BE2C (cell line): ENCODE measurements around the gene INSYN2B.
A peak's percentile ranks its signal among the peaks of the same experiment; 100 is the strongest.

Experiments used
- DNase-seq: peaks from one replicate; pipeline ENCODE4 v3.0.0-alpha.2; 2020
- H3K27me3 ChIP-seq: fragments of 250-450 bp; sonication (Bioruptor Pico); 2 replicates; pipeline ENCODE4 v1.5.1; 2020; ENCODE audit warnings: mild to moderate bottlenecking
- H3K36me3 ChIP-seq: fragments of 250-450 bp; sonication (Bioruptor Pico); 2 replicates; pipeline ENCODE4 v1.5.1; 2020; ENCODE audit warnings: mild to moderate bottlenecking
- H3K4me1 ChIP-seq: fragments of 250-450 bp; sonication (Bioruptor Pico); 2 replicates; pipeline ENCODE4 v1.5.1; 2020
- H3K4me3 ChIP-seq: 2 replicates; pipeline ENCODE4 v1.5.1; 2011; ENCODE audit warnings: low read depth, low read length
- H3K9me3 ChIP-seq: fragments of 250-450 bp; sonication (Bioruptor Pico); 2 replicates; pipeline ENCODE4 v1.5.1; 2020
- TF ChIP-seq, protein P1 (sequence below): IDR thresholded peaks from 2 replicates; pipeline ENCODE4 v1.5.1; 2012; ENCODE audit warnings: mild to moderate bottlenecking, low read depth, low read length

INSYN2B gene

DNA sequence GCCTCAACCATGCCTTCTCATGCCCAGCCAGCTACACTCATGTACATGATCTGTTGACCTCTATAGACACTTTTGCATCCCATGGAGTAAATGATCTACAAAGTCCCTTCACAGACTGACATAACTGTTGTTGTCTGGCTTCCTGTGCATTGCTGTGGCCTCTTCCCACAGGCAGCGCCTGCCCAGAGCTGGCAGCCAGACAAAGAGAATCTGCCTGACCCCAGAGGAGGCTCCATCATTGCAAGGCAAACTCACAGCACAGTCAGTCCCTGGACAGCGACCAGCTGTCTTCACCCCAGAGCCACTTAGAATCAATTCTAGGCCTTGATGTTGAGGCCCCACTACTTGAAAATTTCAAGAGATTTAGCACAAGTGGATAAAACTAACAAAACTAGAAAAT is 65.5 kb downstream of the INSYN2B start:
- TF ChIP-seq, protein P1, sequence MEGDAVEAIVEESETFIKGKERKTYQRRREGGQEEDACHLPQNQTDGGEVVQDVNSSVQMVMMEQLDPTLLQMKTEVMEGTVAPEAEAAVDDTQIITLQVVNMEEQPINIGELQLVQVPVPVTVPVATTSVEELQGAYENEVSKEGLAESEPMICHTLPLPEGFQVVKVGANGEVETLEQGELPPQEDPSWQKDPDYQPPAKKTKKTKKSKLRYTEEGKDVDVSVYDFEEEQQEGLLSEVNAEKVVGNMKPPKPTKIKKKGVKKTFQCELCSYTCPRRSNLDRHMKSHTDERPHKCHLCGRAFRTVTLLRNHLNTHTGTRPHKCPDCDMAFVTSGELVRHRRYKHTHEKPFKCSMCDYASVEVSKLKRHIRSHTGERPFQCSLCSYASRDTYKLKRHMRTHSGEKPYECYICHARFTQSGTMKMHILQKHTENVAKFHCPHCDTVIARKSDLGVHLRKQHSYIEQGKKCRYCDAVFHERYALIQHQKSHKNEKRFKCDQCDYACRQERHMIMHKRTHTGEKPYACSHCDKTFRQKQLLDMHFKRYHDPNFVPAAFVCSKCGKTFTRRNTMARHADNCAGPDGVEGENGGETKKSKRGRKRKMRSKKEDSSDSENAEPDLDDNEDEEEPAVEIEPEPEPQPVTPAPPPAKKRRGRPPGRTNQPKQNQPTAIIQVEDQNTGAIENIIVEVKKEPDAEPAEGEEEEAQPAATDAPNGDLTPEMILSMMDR: no peak
- Histone ChIP-seq H3K27me3 (no peaks in the 10 kb centered on the region), H3K4me3 (no peak overlapping the region), H3K9me3 (no peaks in the 10 kb centered on the region), H3K4me1 (peaks cover 3% of the 10 kb centered on the region; the same call in 1 of the 2 replicates), H3K36me3 (no peaks in the 10 kb centered on the region)
- no peak for DNase-seq

DNA sequence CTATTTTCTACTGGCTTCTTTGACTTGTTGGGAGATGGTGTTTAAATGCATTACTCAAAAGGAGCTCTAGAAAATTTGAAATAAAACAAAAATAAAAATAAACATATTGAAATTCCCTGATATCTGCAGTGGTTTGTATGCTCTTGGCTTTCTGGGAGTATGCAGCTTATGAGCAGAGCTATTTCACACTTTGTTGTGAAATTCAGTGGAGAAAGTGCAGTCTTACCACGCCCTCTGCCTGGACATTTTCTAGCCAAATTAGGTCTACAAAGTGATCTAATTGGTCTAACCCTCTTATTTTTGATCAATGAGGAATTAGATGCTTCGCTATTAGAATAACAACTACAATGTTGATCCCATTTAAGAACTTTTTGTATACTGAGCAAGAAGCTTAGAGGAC is 66.8 kb downstream of the INSYN2B start:
- DNase-seq: no peak
- Histone ChIP-seq H3K9me3 (no peaks in the 10 kb centered on the region), H3K4me1 (peaks cover 3% of the 10 kb centered on the region; the same call in 1 of the 2 replicates), H3K27me3 (no peaks in the 10 kb centered on the region), H3K36me3 (no peaks in the 10 kb centered on the region), H3K4me3 (no peak overlapping the region)
- TF ChIP-seq, protein P1: no peak

DNA sequence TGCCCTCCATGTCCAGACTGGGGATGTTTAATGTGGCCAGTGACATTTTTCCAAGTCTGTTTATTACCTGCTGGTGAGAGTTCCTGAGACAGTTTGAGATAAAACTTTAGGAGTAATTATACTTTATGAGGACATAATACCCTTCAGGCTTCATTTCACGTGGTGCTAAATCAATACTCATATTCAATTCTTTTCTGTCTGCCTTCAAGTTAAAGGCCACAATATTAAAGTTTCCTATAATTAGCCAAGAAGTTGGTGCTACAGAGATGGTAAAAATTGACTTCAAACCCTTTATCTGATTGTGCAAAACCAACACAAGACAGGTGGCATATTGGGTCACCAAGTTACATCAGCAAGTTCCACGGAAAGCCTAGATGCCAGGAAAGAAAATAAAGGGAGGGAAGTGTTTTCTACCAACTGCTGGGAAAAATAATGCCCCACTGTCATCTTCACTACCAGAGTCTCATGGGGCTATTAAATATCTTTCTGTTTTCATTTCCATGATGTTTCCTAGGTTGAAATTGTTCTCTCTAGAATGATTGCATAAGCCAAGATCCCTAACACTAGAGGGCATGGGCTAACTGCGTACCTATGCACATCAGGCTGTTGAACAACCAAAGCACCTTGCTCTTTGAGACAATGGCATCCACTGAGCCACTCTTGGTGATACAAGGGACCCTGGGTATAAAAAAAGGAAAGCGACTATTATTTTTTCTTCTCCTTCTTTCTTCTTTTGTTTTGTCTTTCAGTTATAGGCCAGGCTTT is 68.7 kb downstream of the INSYN2B start:
- Histone ChIP-seq H3K4me3 (no peak overlapping the region), H3K9me3 (no peaks in the 10 kb centered on the region), H3K27me3 (no peaks in the 10 kb centered on the region), H3K36me3 (no peaks in the 10 kb centered on the region), H3K4me1 (no peaks in the 10 kb centered on the region)
- no peak for DNase-seq
- TF ChIP-seq, protein P1: peak; percentile 26

DNA sequence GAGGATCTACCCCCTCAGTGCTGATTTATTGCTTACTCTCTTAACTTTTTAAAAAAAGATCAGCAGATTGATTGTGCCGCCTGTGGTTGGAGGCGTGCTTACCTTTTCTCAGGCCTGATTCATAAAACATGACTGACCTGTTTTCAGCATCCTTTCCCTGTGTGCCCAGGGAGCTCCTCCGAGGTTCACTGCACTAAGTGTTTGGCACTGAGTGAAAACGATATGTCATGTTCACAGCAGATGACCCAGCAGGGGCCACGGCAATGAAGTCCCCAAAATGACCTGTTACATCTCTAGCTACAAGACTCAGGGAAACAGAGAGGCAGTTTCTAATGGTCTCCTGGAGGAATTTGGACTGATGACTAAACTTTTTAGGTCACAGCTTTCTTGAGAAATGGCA is 69.9 kb downstream of the INSYN2B start:
- Histone ChIP-seq H3K36me3 (no peaks in the 10 kb centered on the region), H3K9me3 (no peaks in the 10 kb centered on the region), H3K4me3 (no peak overlapping the region), H3K27me3 (no peaks in the 10 kb centered on the region), H3K4me1 (no peaks in the 10 kb centered on the region)
- DNase-seq: no peak
- TF ChIP-seq, protein P1: no peak

DNA sequence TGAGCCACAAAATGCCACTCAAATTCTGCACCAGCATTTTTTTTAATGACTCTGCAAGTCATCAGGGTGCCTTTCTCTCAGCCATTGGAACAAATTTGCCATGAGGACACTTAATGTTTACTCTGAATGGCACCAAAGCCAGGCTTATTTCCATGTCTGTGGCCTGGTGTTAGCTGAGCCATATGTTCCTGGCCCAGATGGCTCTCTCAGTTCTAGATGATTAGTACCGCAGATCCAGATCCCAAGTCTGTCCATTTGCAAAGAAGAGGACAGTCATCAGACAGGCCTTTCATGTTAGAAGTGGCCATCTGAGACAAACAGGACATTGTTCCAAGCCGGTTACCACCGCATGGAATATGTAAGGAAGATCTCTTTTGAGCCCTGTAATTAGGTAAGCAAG is 70.3 kb downstream of the INSYN2B start:
- Histone ChIP-seq H3K27me3 (no peaks in the 10 kb centered on the region), H3K9me3 (no peaks in the 10 kb centered on the region), H3K4me3 (no peak overlapping the region), H3K36me3 (no peaks in the 10 kb centered on the region), H3K4me1 (no peaks in the 10 kb centered on the region)
- TF ChIP-seq, protein P1: no peak
- DNase-seq: no peak

DNA sequence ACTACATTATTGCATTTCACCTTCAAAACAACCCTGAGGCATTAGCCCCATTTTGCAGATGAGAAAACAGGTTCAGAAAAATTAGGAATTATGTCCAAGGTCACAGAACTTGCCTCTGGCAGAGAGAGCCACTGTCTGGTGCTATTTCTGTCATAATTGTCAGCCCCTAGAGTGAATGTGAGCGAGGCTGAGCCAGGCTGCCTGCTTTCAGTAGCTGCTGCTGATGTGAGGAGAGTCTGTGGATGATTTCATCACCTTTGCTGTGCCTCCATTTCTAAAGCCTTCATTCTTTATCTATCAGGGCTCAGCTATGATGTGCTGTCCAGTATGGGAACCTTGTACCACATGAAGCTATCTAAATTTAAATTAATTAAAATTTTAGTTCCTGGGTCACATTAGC is 71.4 kb downstream of the INSYN2B start:
- H3K27me3 ChIP-seq: no peaks in the 10 kb centered on the region
- TF ChIP-seq, protein P1: no peak
- no peak overlapping the region for H3K4me3 ChIP-seq
- no peaks in the 10 kb centered on the region for H3K9me3 ChIP-seq
- no peak for DNase-seq
- H3K4me1 ChIP-seq: no peaks in the 10 kb centered on the region
- no peaks in the 10 kb centered on the region for H3K36me3 ChIP-seq
